GM12801 (cell line): ENCODE results near the gene LIME1.

Experiments used
- CTCF ChIP-seq: IDR thresholded peaks from one replicate; pipeline ENCODE4 v1.5.1; 2011; ENCODE audit warnings: control low read depth; ENCODE audit not compliant: insufficient read length; ENCODE audit errors: extremely low read depth

LIME1 gene

GRCh38 chr20:63699466-63700198 lies 36.8 kb upstream of the LIME1 start:
- TF ChIP-seq CTCF = no peak

- no peak for TF ChIP-seq CTCF
Measured at GRCh38 chr20:63700199-63701050, 36.0 kb upstream of the LIME1 start.

GRCh38 chr20:63701051-63701328 lies 35.5 kb upstream of the LIME1 start:
- TF ChIP-seq CTCF = no peak

- no peak for TF ChIP-seq CTCF
Measured at GRCh38 chr20:63701329-63702035, 35.0 kb upstream of the LIME1 start.

- no peak for TF ChIP-seq CTCF
Measured at GRCh38 chr20:63702036-63702665, 34.3 kb upstream of the LIME1 start.

- TF ChIP-seq CTCF = no peak
Measured at GRCh38 chr20:63702751-63703470, 33.6 kb upstream of the LIME1 start.
